Tibial artery (tissue), 4 donors: ENCODE results near the gene SUCO.

Experiments
- DNase-seq, 2 donors: peaks; one replicate each; pipeline ENCODE4 v3.0.0-alpha.2; 2019
- H3K27ac ChIP-seq, 2 donors: fragments of 200-600 bp; sonication (generic) in 1 of 2; 1 replicate in 1 of 2; 2 replicates in 1 of 2; pipeline ENCODE4 v1.5.1; 2018 to 2019; ENCODE audit warnings: mild to moderate bottlenecking in 1 of 2
- H3K27me3 ChIP-seq, 2 donors: fragments of 200-600 bp; sonication (generic) in 1 of 2; one replicate each; pipeline versions ENCODE4 v1.5.1 to v1.6.0; 2016 to 2019
- H3K36me3 ChIP-seq, 3 donors: fragments of 200-600 bp; sonication (generic) in 2 of 3; one replicate each; pipeline ENCODE4 v1.5.1; 2016 to 2019; ENCODE audit warnings: mild to moderate bottlenecking in 2 of 3
- H3K4me1 ChIP-seq, 4 donors: fragments of 200-600 bp; sonication (generic) in 2 of 4; 1 replicate in 3 of 4; 2 replicates in 1 of 4; pipeline ENCODE4 v1.5.1; 2016 to 2019
- H3K4me3 ChIP-seq, 2 donors: fragments of 200-600 bp; sonication (generic) in 1 of 2; 1 replicate in 1 of 2; 2 replicates in 1 of 2; pipeline ENCODE4 v1.5.1; 2018 to 2019; ENCODE audit warnings: mild to moderate bottlenecking in 2 of 2
- H3K9me3 ChIP-seq, 3 donors: fragments of 200-600 bp; sonication (generic) in 1 of 3; one replicate each; pipeline ENCODE4 v1.5.1; 2016 to 2019
- CTCF ChIP-seq, 2 experiments: fragments of 200-600 bp in 1 of 2; fragments of 450-650 bp in 1 of 2; IDR thresholded peaks; one replicate each; pipeline ENCODE4 v1.5.1; 2017 to 2019; ENCODE audit warnings: antibody characterized with exemption in 2 of 2, mild to moderate bottlenecking in 1 of 2, moderate library complexity in 1 of 2
- intact Hi-C: fragments of 100-400 bp; cut with DNase I; formaldehyde crosslinking; loops from one replicate; pipeline ENCODE4 v1.15.0; 2023; ENCODE audit warnings: low total_unique reads

The SUCO gene

GRCh38 chr1:172517081-172517480 is 15.9 kb upstream of the SUCO start:
- intact Hi-C loops: no loop called here

GRCh38 chr1:172517545-172517944 is 15.4 kb upstream of the SUCO start:
- Histone ChIP-seq H3K4me3 (no peak overlapping the region), H3K27ac (no peak overlapping the region)

More at GRCh38 chr1:172517081-172517480, 15.9 kb upstream of the SUCO start:
- Histone ChIP-seq H3K9me3 (no peaks in the 10 kb centered on the region), H3K27me3 (no peaks in the 10 kb centered on the region), H3K4me3 (no peak overlapping the region), H3K36me3 (no peaks in the 10 kb centered on the region), H3K27ac (no peak overlapping the region), H3K4me1 (no peaks in the 10 kb centered on the region)
- no peak for DNase-seq
- TF ChIP-seq CTCF (IDR thresholded peaks at IDR 0.05): no peak

GRCh38 chr1:172529304-172529703 is 3.6 kb upstream of the SUCO start:
- H3K4me1 ChIP-seq: peaks cover 0 to 11% (median 9%) of the 10 kb centered on the region in 4 donors
- no peak for TF ChIP-seq CTCF (IDR thresholded peaks at IDR 0.05)
- H3K9me3 ChIP-seq: no peaks in the 10 kb centered on the region
- no peak overlapping the region for H3K4me3 ChIP-seq
- H3K27ac ChIP-seq: no peak overlapping the region
- H3K27me3 ChIP-seq: no peaks in the 10 kb centered on the region
- DNase-seq: no peak
- H3K36me3 ChIP-seq: no peaks in the 10 kb centered on the region
- intact Hi-C loops: loop anchor here (10.0 kb wide), 1 partner anchor 75 kb away; no protein-coding TSS in a partner anchor

More at GRCh38 chr1:172517545-172517944, 15.4 kb upstream of the SUCO start:
- Histone ChIP-seq H3K9me3 (no peaks in the 10 kb centered on the region), H3K36me3 (no peaks in the 10 kb centered on the region), H3K27me3 (no peaks in the 10 kb centered on the region), H3K4me1 (no peaks in the 10 kb centered on the region)
- DNase-seq: no peak
- intact Hi-C loops: no loop called here
- TF ChIP-seq CTCF (IDR thresholded peaks at IDR 0.05): no peak

- TF ChIP-seq CTCF (IDR thresholded peaks at IDR 0.05): no peak
- no peak overlapping the region for H3K27ac ChIP-seq
- H3K36me3 ChIP-seq: no peaks in the 10 kb centered on the region
- H3K4me1 ChIP-seq: peaks cover 0 to 18% (median 16%) of the 10 kb centered on the region in 4 donors
- no peak overlapping the region for H3K4me3 ChIP-seq
- intact Hi-C loops: loop anchor here (10.0 kb wide), 3 partner anchors 75 to 745 kb away; partner anchors contain the start of gene METTL13
- H3K9me3 ChIP-seq: no peaks in the 10 kb centered on the region
- no peak for DNase-seq
- H3K27me3 ChIP-seq: no peaks in the 10 kb centered on the region
Observed at GRCh38 chr1:172530000-172530399, 3.0 kb upstream of the SUCO start.

- H3K27ac ChIP-seq: peak overlapping the region; percentile 98 to 99
- DNase-seq: no peak
Observed at GRCh38 chr1:172531412-172532182, 1.4 kb upstream of the SUCO start.

More at GRCh38 chr1:172531412-172532182, 1.4 kb upstream of the SUCO start:
- Histone ChIP-seq H3K27me3 (no peaks in the 10 kb centered on the region), H3K4me1 (peaks cover 0 to 27% (median 22%) of the 10 kb centered on the region in 4 donors), H3K4me3 (peak overlapping the region; percentile 87 to 96), H3K36me3 (no peaks in the 10 kb centered on the region), H3K9me3 (no peaks in the 10 kb centered on the region)
- intact Hi-C loops: loop anchor here (10.0 kb wide), 2 partner anchors 663 to 747 kb away; partner anchors contain the start of gene METTL13
- no peak for TF ChIP-seq CTCF (IDR thresholded peaks at IDR 0.05)
